ENCODE measurements around the gene MAF.

MAF gene

GRCh38 chr16:79601931-79602627 lies 1.5 kb upstream of the MAF start:
- in situ Hi-C loops (cut with MboI; ENCODE audit: low sequenced_read_pairs, unreplicated experiment) = loop anchor here (25.0 kb wide), 1 partner anchor 860 kb away; no protein-coding TSS in a partner anchor
- DNase-seq (ENCODE audit: low spot score) = peak; percentile 63
- peak; percentile 54 for TF ChIP-seq CTCF (IDR thresholded peaks at IDR 0.05; ENCODE audit: borderline replicate concordance, control extremely low read depth, extremely low read depth, insufficient read depth, missing control alignments)

DNA sequence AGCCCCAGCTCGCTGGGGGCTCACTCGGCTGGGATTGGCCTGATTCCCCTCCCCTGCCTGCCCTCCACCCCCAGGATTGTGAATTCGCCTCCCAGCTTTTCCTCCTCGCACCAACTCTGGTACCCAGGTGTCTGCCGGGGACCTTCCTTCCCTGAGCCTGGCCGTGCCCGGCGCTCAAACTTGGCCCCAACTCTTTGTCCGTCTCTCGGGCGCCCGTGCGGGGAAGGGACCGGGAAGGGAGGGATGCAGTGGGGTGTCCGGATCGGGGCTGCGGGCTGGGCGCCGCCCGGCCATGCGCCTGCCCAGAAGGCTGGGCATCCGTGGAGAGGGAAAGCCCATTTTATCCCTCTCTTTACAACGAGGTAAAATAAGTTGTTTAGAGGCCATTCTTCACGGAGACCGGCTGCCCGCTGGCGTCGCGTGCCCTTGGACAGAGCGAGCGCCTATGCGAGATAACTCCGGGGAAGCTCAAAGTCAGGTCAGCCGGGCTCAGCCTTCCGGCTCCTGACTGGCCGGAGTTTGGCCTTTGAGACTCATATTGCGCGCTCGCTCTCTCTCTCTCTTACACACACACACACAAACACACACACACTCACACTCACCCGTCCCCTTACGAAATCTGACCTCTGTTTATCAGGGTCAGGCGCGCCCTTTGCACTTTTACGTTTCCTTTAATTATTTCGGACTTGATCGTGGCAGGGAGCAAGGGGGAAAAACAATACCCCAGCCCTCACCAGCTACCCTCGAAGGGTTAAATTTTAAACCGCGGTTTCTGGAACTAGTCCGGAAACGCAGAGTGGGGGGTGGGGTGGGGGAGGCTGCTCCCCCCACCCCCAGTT lies 774 bp upstream of the MAF start:
- DNase-seq (ENCODE audit: low spot score) = peak; percentile 33
- in situ Hi-C loops (cut with MboI; ENCODE audit: low sequenced_read_pairs, unreplicated experiment) = loop anchor here (25.0 kb wide), 1 partner anchor 861 kb away; no protein-coding TSS in a partner anchor
- no peak for TF ChIP-seq CTCF (IDR thresholded peaks at IDR 0.05; ENCODE audit: borderline replicate concordance, control extremely low read depth, extremely low read depth, insufficient read depth, missing control alignments)

DNA sequence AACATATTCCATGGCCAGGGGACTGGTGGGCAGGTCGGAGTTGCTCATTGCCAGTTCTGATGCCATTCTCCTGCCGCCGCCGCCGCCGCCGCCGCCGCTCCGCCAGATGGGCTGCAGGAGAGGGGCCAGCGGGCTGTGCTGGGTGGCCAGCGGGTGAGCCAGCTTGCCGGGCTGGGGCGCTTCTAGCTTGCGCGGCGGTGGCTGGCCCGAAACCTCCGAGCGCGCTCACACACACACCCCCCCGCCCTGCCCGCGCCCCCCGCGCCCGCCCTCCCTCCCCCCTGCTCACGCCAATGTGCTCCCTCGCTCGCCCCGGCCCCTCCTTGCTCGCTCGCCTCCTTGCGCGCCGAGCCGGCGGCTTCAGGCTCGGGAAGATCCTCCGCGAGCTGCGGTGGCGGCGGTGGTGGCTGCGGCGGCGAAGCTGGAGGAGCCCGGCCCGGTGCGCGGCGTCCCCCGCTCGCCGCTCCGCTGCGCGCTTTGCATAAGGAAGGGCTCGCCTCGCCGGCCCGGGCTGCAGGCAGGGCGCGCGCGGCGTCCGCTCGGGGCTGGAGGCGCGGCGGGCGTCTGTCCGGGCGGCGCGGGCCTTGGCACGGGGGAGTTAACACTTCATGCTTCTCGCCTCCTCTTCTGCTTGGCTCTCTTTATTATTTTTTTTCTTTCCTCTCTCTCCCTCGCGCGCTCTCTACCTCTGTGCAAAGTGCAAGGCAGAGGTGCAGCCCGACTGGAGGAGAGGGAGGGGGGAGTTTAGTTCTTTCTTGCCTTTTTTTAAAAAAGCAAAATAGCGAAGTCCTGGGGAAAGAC lies 500 bp downstream of the MAF start:
- TF ChIP-seq CTCF (IDR thresholded peaks at IDR 0.05; ENCODE audit: borderline replicate concordance, control extremely low read depth, extremely low read depth, insufficient read depth, missing control alignments) = no peak
- in situ Hi-C loops (cut with MboI; ENCODE audit: low sequenced_read_pairs, unreplicated experiment) = loop anchor here (25.0 kb wide), 1 partner anchor 862 kb away; no protein-coding TSS in a partner anchor
- DNase-seq (ENCODE audit: low spot score) = peak; percentile 34

DNA sequence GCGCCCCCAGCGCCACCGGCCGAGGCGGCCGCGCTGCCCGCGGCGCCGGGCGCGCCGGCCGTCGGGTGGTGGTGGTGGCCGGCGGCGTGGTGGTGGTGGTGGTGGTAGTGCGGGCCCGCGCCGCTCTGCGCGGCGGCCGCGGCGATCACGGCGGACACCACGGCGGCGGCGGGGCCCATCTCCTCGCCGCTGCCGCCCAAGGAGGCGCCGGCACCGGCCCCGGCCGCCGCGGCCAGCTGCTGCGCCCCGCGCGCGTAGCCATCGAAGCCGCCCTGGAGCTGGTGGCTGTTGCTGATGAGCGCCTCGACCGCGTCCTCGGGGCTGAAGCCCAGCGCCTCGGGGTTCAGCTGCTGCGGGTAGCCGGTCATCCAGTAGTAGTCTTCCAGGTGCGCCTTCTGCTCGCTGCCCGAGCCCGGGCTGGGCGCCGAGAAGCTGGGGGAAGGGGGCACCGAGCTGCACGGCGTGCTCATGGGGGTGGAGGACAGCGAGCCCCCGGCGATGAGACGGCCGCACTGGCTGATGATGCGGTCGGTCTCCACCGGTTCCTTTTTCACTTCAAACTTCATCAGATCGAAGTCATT lies 1.2 kb downstream of the MAF start:
- in situ Hi-C loops (cut with MboI; ENCODE audit: low sequenced_read_pairs, unreplicated experiment) = no loop called here
- peak; percentile 36 for DNase-seq (ENCODE audit: low spot score)
- no peak for TF ChIP-seq CTCF (IDR thresholded peaks at IDR 0.05; ENCODE audit: borderline replicate concordance, control extremely low read depth, extremely low read depth, insufficient read depth, missing control alignments)

DNA sequence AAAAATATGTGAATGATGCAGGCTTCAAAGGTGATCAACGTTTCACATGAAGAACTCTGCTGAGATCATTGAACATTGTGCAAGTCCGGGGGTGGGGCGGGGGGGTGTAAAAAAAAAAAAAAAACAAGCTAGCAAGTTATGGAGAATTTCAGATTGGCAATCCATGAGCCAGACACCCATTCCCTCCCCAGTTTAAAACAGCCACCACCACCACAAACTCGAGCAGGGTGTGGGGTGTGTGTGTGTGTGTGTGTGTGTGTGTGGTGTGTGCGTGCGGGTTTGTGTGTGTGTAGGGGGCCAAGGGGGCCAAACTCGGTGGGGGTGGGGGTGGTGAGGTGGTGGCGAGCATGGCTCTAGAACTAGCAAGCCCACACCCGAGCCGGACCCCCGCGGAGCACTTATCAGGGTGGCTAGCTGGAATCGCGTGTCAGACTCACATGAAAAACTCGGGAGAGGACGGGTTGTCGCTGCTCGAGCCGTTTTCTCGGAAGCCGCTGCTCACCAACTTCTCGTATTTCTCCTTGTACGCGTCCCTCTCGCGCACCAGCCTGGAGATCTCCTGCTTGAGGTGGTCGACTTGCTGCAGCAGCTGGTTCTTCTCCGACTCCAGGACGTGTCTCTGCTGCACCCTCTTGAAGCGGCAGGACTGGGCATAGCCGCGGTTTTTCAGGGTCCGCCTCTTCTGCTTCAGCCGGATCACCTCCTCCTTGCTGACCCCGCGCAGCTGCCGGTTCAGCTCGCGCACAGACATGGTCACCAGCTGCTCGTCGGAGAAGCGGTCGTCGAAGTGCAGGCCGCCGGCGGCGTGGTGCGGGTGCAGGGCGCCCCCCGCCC lies 2.0 kb downstream of the MAF start:
- TF ChIP-seq CTCF (IDR thresholded peaks at IDR 0.05; ENCODE audit: borderline replicate concordance, control extremely low read depth, extremely low read depth, insufficient read depth, missing control alignments) = no peak
- in situ Hi-C loops (cut with MboI; ENCODE audit: low sequenced_read_pairs, unreplicated experiment) = no loop called here
- DNase-seq (ENCODE audit: low spot score) = peak; percentile 34
